ENCODE measurements around the gene PCDHGA11.
"Not testable (repeated sequence)": the region's sequence is repeated elsewhere in the genome, so short reads cannot be mapped to it uniquely, and the experiment has no call there.

PCDHGA11 gene

GRCh38 chr5:141420855-141421488 lies at the start of gene PCDHGA11:
TSS of gene PCDHGA11 (plus strand) at chr5:141421051. CDS start at chr5:141421228, 177 bp downstream.
- DNase-seq (ENCODE audit: low read depth): peak; percentile 37

GRCh38 chr5:141371572-141372475 lies 49.0 kb upstream of the PCDHGA11 start:
- no peak for DNase-seq (ENCODE audit: low read depth)

DNA sequence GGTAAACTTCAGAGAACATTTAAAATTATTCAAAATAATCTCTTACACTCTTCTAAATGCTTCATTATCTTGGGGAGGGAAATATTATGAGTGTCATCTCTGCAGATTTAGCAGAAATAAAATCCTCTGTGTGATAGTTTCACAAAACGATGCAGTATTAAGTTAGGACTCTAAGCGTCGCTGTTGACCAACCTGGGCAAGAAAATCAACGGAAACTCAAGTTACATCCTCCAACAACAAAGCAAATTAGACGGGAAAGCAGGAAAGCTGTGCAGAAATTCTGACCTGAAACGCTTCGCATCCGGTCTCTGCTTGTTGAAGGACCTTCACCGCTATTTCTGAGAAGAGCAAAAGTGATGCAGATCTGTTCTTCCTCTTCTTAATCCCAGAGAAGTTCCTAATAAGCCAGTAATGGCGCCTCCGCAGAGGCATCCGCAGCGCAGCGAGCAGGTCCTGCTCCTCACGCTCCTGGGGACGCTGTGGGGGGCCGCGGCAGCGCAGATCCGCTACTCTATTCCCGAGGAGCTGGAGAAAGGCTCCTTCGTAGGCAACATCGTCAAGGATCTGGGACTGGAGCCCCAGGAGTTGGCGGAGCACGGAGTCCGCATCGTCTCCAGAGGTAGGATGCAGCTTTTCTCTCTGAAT lies 47.1 kb upstream of the PCDHGA11 start, which contains the start of gene PCDHGA6:
PCDHGA6 (plus strand) TSS at position 219 of the 645 bp plus-strand sequence; CDS start at position 412, 193 bp downstream.
- DNase-seq (ENCODE audit: low read depth): no peak

GRCh38 chr5:141374627-141375026 lies 46.2 kb upstream of the PCDHGA11 start:
- no peak for DNase-seq (ENCODE audit: low read depth)

- not testable (repeated sequence) for DNase-seq (ENCODE audit: low read depth)
These were observed 45.3 kb upstream of the PCDHGA11 start for GRCh38 chr5:141375444-141376155.

- DNase-seq (ENCODE audit: low read depth): no peak
These were observed 38.2 kb upstream of the PCDHGA11 start, which contains the start of gene PCDHGA7 for GRCh38 chr5:141382469-141383294. TSS of gene PCDHGA7 (plus strand) at chr5:141382742. CDS start at chr5:141382900, 158 bp downstream.

DNA sequence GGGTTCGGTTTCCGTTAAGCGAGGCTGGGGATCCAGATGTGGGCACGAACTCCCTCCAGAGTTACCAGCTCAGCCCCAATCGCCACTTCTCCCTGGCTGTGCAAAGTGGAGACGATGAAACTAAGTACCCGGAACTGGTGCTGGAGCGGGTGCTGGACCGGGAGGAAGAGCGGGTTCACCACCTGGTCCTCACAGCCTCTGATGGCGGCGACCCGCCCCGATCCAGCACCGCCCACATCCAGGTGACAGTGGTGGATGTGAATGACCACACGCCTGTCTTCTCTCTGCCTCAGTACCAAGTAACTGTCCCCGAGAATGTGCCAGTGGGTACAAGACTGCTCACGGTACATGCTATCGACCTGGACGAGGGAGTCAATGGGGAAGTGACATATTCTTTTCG lies 37.5 kb upstream of the PCDHGA11 start:
- DNase-seq (ENCODE audit: low read depth): no peak

- no peak for DNase-seq (ENCODE audit: low read depth)
These were observed 36.2 kb upstream of the PCDHGA11 start for GRCh38 chr5:141384471-141385267.

DNA sequence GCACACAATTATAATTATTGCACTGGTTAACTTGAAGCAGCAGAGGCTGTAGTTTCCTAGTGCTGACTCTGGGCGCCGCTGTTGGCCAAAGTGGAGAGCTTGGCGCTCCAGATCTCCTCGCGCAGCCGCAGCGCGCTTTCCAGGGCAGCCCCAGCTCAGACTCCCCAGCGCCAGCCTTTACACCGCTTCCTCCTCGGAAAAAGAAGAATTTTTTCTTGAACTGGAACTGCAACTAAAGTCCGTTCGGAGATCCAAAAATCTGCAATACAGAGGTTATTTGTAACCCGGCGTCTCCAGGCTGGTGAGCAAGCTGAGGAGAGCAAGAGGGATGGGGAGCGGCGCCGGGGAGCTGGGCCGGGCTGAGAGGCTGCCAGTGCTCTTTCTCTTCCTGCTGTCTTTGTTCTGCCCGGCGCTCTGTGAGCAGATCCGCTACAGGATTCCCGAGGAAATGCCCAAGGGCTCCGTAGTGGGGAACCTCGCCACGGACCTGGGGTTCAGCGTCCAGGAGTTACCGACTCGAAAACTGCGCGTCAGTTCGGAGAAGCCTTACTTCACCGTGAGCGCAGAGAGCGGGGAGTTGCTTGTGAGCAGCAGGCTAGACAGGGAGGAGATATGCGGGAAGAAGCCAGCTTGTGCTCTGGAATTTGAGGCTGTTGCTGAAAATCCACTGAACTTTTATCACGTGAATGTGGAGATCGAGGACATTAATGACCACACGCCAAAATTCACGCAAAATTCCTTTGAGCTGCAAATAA lies 33.1 kb upstream of the PCDHGA11 start, which contains the start of gene PCDHGB4:
PCDHGB4 (plus strand) TSS at position 142 of the 755 bp plus-strand sequence; CDS start at position 329, 187 bp downstream.
- DNase-seq (ENCODE audit: low read depth): peak; percentile 31

GRCh38 chr5:141388661-141389060 lies 32.2 kb upstream of the PCDHGA11 start:
- no peak for DNase-seq (ENCODE audit: low read depth)

DNA sequence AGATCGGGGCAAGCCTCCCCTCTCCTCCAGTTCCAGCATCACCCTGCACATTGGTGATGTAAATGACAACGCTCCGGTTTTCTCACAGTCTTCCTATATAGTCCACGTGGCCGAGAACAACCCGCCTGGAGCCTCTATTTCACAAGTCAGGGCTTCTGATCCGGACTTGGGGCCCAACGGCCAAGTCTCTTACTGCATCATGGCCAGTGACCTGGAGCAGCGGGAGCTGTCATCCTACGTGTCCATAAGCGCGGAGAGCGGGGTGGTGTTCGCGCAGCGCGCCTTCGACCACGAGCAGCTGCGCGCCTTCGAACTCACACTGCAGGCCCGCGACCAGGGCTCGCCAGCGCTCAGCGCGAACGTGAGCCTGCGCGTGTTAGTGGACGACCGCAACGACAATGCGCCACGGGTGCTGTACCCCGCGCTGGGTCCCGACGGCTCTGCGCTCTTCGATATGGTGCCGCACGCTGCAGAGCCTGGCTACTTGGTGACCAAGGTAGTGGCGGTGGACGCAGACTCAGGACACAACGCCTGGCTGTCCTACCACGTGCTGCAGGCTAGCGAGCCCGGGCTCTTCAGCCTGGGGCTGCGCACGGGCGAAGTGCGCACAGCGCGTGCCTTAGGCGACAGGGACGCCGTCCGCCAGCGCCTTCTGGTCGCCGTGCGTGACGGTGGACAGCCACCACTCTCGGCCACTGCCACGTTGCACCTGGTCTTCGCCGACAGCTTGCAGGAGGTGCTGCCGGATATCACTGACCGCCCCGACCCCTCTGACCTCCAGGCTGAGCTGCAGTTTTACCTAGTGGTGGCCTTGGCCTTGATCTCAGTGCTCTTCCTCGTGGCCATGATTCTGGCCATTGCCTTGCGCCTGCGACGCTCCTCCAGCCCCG lies 31.5 kb upstream of the PCDHGA11 start:
- no peak for DNase-seq (ENCODE audit: low read depth)

DNA sequence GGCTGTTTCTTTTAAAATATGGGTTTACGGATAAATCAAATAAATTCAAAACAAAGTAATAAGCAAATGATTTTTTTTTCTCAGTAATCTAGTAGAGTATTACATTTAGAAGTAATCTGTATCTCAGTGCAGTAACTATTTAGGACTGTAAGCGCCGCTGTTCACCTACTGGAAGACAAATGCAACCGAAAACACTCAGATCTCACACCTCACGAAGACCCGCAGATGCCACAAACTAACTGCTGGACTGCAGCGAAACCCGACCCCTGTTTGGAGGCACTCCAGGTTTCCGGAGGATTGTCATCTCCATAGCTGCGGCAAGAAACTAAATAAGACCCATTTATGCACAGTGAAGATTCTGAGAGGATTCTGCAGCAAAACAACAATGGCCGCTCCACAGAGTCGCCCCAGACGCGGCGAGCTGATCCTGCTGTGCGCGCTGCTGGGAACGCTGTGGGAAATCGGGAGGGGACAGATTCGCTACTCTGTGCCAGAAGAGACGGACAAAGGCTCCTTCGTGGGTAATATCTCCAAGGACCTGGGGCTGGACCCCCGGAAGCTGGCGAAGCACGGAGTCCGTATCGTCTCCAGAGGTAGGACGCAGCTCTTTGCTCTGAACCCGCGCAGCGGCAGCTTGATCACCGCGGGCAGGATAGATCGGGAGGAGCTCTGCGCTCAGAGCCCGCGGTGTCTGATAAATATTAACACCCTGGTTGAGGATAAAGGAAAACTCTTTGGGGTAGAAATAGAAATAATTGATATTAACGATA lies 28.2 kb upstream of the PCDHGA11 start, which contains the start of gene PCDHGA8:
PCDHGA8 (plus strand) TSS at position 205 of the 770 bp plus-strand sequence; CDS start at position 386, 181 bp downstream.
- DNase-seq (ENCODE audit: low read depth): no peak

GRCh38 chr5:141393267-141393666 lies 27.6 kb upstream of the PCDHGA11 start:
- DNase-seq (ENCODE audit: low read depth): no peak

- not testable (repeated sequence) for DNase-seq (ENCODE audit: low read depth)
These were observed 26.3 kb upstream of the PCDHGA11 start for GRCh38 chr5:141394401-141395187.

GRCh38 chr5:141397756-141398551 lies 22.9 kb upstream of the PCDHGA11 start, which contains the start of gene PCDHGB5:
TSS of gene PCDHGB5 (plus strand) at chr5:141397947. CDS start at chr5:141398128, 181 bp downstream.
- DNase-seq (ENCODE audit: low read depth): peak; percentile 40

Data from activated T-cell treated with anti-CD3 and anti-CD28 coated beads for 48 hours (primary cell).